ENCODE results near the gene GRID1.

Gene GRID1

GRCh38 chr10:86252079-86252478, 114.5 kb downstream of the GRID1 start:
- H4K20me1 ChIP-seq, result no peaks in the 10 kb centered on the region
- no peak overlapping the region for H3K27ac ChIP-seq
- H3K36me3 ChIP-seq, result no peaks in the 10 kb centered on the region
- no peak overlapping the region for H3K9ac ChIP-seq
- 0 out of 2 replicates have a peak, but pooled peaks cover 5% of the 10 kb centered on the region for H3K4me1 ChIP-seq
- H3K4me2 ChIP-seq, result no peak overlapping the region
- no peaks in the 10 kb centered on the region for H3K27me3 ChIP-seq
- peaks cover 14% of the 10 kb centered on the region for H3K9me3 ChIP-seq
- no peak for TF ChIP-seq Cebpa-rat (IDR thresholded peaks at IDR 0.05)
- no peak overlapping the region for H3K4me3 ChIP-seq

DNA sequence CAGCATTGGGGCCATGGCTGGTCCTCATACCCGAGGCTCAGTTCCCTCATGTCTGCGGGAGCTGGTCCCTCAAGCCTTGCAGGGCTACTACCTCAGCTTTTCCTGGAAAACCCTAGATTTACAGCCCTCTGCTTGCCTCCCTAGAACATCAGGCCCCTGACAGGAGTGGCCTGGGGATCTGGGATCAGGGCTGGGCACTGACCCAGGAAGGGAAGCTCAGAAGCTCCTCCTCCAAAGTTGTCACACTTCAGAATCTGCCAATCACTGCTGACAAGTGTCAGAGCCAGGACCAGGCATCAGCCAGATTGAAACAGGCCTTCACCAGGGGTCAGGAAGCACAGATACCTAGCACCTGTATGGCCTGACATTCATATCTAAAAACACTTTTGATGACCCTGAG, 115.2 kb downstream of the GRID1 start:
- H3K4me1 ChIP-seq, result 0 out of 2 replicates have a peak, but pooled peaks cover 5% of the 10 kb centered on the region
- no peaks in the 10 kb centered on the region for H4K20me1 ChIP-seq
- no peaks in the 10 kb centered on the region for H3K36me3 ChIP-seq
- no peaks in the 10 kb centered on the region for H3K27me3 ChIP-seq
- H3K9ac ChIP-seq, result no peak overlapping the region
- no peak overlapping the region for H3K4me2 ChIP-seq
- H3K4me3 ChIP-seq, result no peak overlapping the region
- no peak for TF ChIP-seq Cebpa-rat (IDR thresholded peaks at IDR 0.05)
- peaks cover 14% of the 10 kb centered on the region for H3K9me3 ChIP-seq
- H3K27ac ChIP-seq, result no peak overlapping the region

GRCh38 chr10:86250399-86250798, 116.2 kb downstream of the GRID1 start:
- Histone ChIP-seq H3K9me3 (peaks cover 14% of the 10 kb centered on the region), H3K36me3 (no peaks in the 10 kb centered on the region)

DNA sequence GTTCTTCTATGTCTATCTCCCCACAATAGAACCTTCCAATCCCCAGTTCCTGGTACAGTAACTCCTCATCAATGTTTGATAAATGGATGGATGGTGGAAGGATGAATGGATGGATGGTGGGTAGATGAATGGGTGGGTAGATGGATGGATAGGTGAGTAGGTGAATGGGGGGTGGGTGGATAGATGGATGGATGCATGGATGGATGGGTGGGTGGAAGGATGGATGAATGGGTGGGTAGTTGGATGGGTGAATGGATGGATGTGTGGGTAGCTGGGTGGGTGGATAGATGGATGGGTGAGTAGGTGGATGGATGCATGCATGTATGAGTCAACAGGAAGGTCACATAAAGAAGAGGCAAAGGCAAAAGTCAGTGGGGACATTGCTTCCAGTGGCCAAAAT, 116.8 kb downstream of the GRID1 start:
- H3K27me3 ChIP-seq, result no peaks in the 10 kb centered on the region

More at GRCh38 chr10:86250399-86250798, 116.2 kb downstream of the GRID1 start:
- Histone ChIP-seq H3K27ac (no peak overlapping the region), H3K4me3 (no peak overlapping the region), H3K27me3 (no peaks in the 10 kb centered on the region), H3K9ac (no peak overlapping the region), H4K20me1 (no peaks in the 10 kb centered on the region), H3K4me1 (0 out of 2 replicates have a peak, but pooled peaks cover 2% of the 10 kb centered on the region), H3K4me2 (no peak overlapping the region)
- TF ChIP-seq Cebpa-rat (IDR thresholded peaks at IDR 0.05), result no peak

GRCh38 chr10:86248062-86248461, 118.5 kb downstream of the GRID1 start:
- no peak overlapping the region for H3K4me2 ChIP-seq
- H3K27ac ChIP-seq, result no peak overlapping the region
- H3K4me1 ChIP-seq, result no peaks in the 10 kb centered on the region
- no peaks in the 10 kb centered on the region for H3K36me3 ChIP-seq
- no peak overlapping the region for H3K9ac ChIP-seq
- no peak overlapping the region for H3K4me3 ChIP-seq
- H4K20me1 ChIP-seq, result no peaks in the 10 kb centered on the region
- H3K27me3 ChIP-seq, result no peaks in the 10 kb centered on the region
- TF ChIP-seq Cebpa-rat (IDR thresholded peaks at IDR 0.05), result no peak
- H3K9me3 ChIP-seq, result peaks cover 14% of the 10 kb centered on the region

More for the DNA sequence above, 116.8 kb downstream of the GRID1 start:
- Histone ChIP-seq H3K36me3 (no peaks in the 10 kb centered on the region), H3K4me2 (no peak overlapping the region), H3K4me1 (no peaks in the 10 kb centered on the region), H3K9me3 (peaks cover 14% of the 10 kb centered on the region), H3K27ac (no peak overlapping the region), H4K20me1 (no peaks in the 10 kb centered on the region), H3K9ac (no peak overlapping the region), H3K4me3 (no peak overlapping the region)
- TF ChIP-seq Cebpa-rat (IDR thresholded peaks at IDR 0.05), result no peak

DNA sequence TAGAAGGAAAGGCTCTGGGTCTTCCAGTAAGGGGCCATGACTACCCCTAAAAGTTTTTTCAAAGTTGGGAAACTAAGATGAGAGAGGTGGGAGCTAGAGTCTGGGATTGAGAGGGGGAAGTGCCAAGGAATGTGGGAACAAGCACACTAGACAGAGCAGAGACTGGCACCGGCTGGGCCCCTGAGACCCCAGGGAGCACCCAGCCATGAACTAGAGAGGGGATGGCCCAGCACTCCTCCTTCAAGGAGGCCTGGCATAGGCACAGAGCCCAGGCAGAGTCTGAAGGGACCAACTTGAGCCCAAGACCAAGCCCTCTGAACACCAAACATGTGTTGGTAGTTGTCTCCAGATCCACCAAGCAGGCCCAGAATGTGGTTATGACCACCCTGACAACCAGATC, 119.0 kb downstream of the GRID1 start:
- no peaks in the 10 kb centered on the region for H3K4me1 ChIP-seq
- no peaks in the 10 kb centered on the region for H3K36me3 ChIP-seq
- no peak overlapping the region for H3K4me2 ChIP-seq
- no peaks in the 10 kb centered on the region for H3K27me3 ChIP-seq
- H3K9me3 ChIP-seq, result peaks cover 14% of the 10 kb centered on the region
- H3K9ac ChIP-seq, result no peak overlapping the region
- TF ChIP-seq Cebpa-rat (IDR thresholded peaks at IDR 0.05), result no peak
- H3K27ac ChIP-seq, result no peak overlapping the region
- no peaks in the 10 kb centered on the region for H4K20me1 ChIP-seq
- H3K4me3 ChIP-seq, result no peak overlapping the region

GRCh38 chr10:86247073-86247472, 119.5 kb downstream of the GRID1 start:
- H4K20me1 ChIP-seq, result no peaks in the 10 kb centered on the region
- no peaks in the 10 kb centered on the region for H3K27me3 ChIP-seq
- no peak for TF ChIP-seq Cebpa-rat (IDR thresholded peaks at IDR 0.05)
- H3K9me3 ChIP-seq, result peaks cover 14% of the 10 kb centered on the region
- H3K4me2 ChIP-seq, result no peak overlapping the region
- no peak overlapping the region for H3K27ac ChIP-seq
- no peaks in the 10 kb centered on the region for H3K36me3 ChIP-seq
- no peaks in the 10 kb centered on the region for H3K4me1 ChIP-seq
- no peak overlapping the region for H3K4me3 ChIP-seq
- H3K9ac ChIP-seq, result no peak overlapping the region

GRCh38 chr10:86246279-86246940, 120.2 kb downstream of the GRID1 start:
- Histone ChIP-seq H3K27ac (no peak overlapping the region), H3K4me1 (no peaks in the 10 kb centered on the region), H3K9me3 (peaks cover 14% of the 10 kb centered on the region), H3K4me3 (no peak overlapping the region), H4K20me1 (no peaks in the 10 kb centered on the region), H3K4me2 (no peak overlapping the region), H3K9ac (no peak overlapping the region), H3K36me3 (no peaks in the 10 kb centered on the region), H3K27me3 (no peaks in the 10 kb centered on the region)
- TF ChIP-seq Cebpa-rat (IDR thresholded peaks at IDR 0.05), result no peak

- no peaks in the 10 kb centered on the region for H3K36me3 ChIP-seq
- peaks cover 8% of the 10 kb centered on the region for H3K9me3 ChIP-seq
- H3K27ac ChIP-seq, result no peak overlapping the region
- no peak overlapping the region for H3K4me3 ChIP-seq
- no peaks in the 10 kb centered on the region for H3K4me1 ChIP-seq
- H3K4me2 ChIP-seq, result no peak overlapping the region
- no peaks in the 10 kb centered on the region for H3K27me3 ChIP-seq
- TF ChIP-seq Cebpa-rat (IDR thresholded peaks at IDR 0.05), result no peak
- no peak overlapping the region for H3K9ac ChIP-seq
- no peaks in the 10 kb centered on the region for H4K20me1 ChIP-seq
Measured at GRCh38 chr10:86245015-86245394, 121.6 kb downstream of the GRID1 start.

DNA sequence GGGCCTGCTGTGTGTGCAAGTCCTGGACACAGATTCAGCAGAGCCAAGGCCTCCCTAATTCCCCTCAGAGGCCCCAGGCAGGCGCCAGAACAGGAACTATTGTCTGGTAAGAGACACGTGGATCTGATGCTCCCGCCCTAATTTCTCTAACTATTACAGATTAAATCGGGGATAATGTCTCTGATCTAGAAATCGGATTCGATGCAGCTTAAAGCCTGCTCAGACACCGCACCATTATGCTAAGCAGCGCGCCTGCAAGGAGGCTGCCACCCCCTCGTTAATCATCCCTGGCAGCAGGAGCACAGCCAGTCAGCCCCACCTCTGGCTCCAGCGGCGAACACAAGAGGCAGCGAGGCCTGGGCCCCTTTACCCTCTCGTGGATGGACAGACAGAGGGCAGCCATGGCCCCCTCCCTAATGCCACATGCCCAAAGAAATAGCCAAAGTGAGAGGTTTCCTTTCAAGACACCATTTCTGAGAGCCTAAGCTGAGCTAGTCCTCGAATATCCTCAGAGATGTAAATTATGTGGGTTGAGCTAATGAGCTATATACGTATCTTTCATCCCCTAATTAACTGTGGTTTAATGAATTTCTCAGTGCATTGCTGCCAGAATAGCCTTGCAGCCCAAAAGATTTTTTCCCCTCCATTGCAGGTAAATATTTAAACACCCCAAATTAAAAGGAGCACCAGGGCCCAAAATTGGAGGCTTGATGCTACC, 122.1 kb downstream of the GRID1 start:
- no peaks in the 10 kb centered on the region for H4K20me1 ChIP-seq
- no peak overlapping the region for H3K27ac ChIP-seq
- no peaks in the 10 kb centered on the region for H3K36me3 ChIP-seq
- peaks cover 8% of the 10 kb centered on the region; the same call in 1 of the 2 replicates for H3K9me3 ChIP-seq
- no peak for TF ChIP-seq Cebpa-rat (IDR thresholded peaks at IDR 0.05)
- H3K4me2 ChIP-seq, result no peak overlapping the region
- no peaks in the 10 kb centered on the region for H3K27me3 ChIP-seq
- H3K4me1 ChIP-seq, result no peaks in the 10 kb centered on the region
- H3K4me3 ChIP-seq, result no peak overlapping the region
- no peak overlapping the region for H3K9ac ChIP-seq

Measured in BLaER1 (cell line).